Left colon (tissue), 2 donors: ENCODE data around the gene TMA7. TPM values are rescaled to one million over a fixed set of nuclear protein-coding genes. Genes with fewer than 3 reads are reported as not detected.

Experiments used
- ATAC-seq: fragments of 200-7000 bp; cut with Tn5 transposase; one replicate; pipeline ENCODE4 v1.9.1; 2020; ENCODE audit warnings: mild to moderate bottlenecking, moderate library complexity
- DNase-seq, 2 donors: peaks; one replicate each; pipeline ENCODE4 v3.0.0-alpha.2; 2020
- intact Hi-C, 2 donors: fragments of 100-400 bp; cut with DNase I in 1 of 2; cut with micrococcal nuclease in 1 of 2; formaldehyde crosslinking; loops; one replicate each; pipeline versions ENCODE4 v1.11.2 to v1.14.0; 2022; cut with DNase I, micrococcal nuclease
- total RNA-seq, 2 donors: library from RNA; stranded (reverse); fragmentation: NEBNext Ultra II Directional; extraction: Animal tissue kit (Norgen Biotek cat#: 25700); gene quantifications; one replicate each; pipeline ENCODE4 v1.2.1, GENCODE V29; 2021
- donor health status: DM: no; HTN: no; CAD: no.
- donor health status: DM: yes; HTN: yes; CAD: no.

TMA7 gene
- total RNA-seq, 2 donors from 2014 or later: 165 to 192 TPM

GRCh38 chr3:48431224-48432029 lies 8.6 kb upstream of the TMA7 start:
- ATAC-seq (no peak), DNase-seq (no peak)
- intact Hi-C loops: no loop called here

- DNase-seq (no peak), ATAC-seq (peak; percentile 17)
- intact Hi-C loops: no loop called here
These were observed 7.4 kb upstream of the TMA7 start for GRCh38 chr3:48432411-48433371.

GRCh38 chr3:48433472-48434118 lies 6.5 kb upstream of the TMA7 start:
- peak; percentile 68 to 86 for DNase-seq
- intact Hi-C loops: no loop called here

GRCh38 chr3:48434591-48435222 lies 5.3 kb upstream of the TMA7 start:
- DNase-seq (peak in 1 of 2 donors; percentile 61), ATAC-seq (peak; percentile 13)
- intact Hi-C loops: loop anchor here in 1 of 2 donors (5.0 kb wide), 1 partner anchor 32 kb away; no protein-coding TSS in a partner anchor

More at GRCh38 chr3:48433472-48434118, 6.5 kb upstream of the TMA7 start:
- ATAC-seq: peak; percentile 70

- intact Hi-C loops: loop anchor here in 1 of 2 donors (5.0 kb wide), 1 partner anchor 33 kb away; no protein-coding TSS in a partner anchor
- DNase-seq (no peak), ATAC-seq (no peak)
These were observed 4.8 kb upstream of the TMA7 start for GRCh38 chr3:48435223-48435595.

- intact Hi-C loops: loop anchor here in 1 of 2 donors (5.0 kb wide), 1 partner anchor 34 kb away; no protein-coding TSS in a partner anchor
- ATAC-seq (peak; percentile 35), DNase-seq (peak; percentile 79 to 92)
These were observed 4.1 kb upstream of the TMA7 start for GRCh38 chr3:48435774-48436476.

- ATAC-seq (no peak), DNase-seq (no peak)
- intact Hi-C loops: loop anchor here in 1 of 2 donors (5.0 kb wide), 1 partner anchor 34 kb away; no protein-coding TSS in a partner anchor
These were observed 3.6 kb upstream of the TMA7 start for GRCh38 chr3:48436477-48436787.

- intact Hi-C loops: loop anchor here in 1 of 2 donors (5.0 kb wide), 1 partner anchor 35 kb away; no protein-coding TSS in a partner anchor
- ATAC-seq (no peak), DNase-seq (no peak)
These were observed 3.2 kb upstream of the TMA7 start for GRCh38 chr3:48436855-48437254.

GRCh38 chr3:48437812-48438211 lies 2.2 kb upstream of the TMA7 start:
- intact Hi-C loops: loop anchor here in 1 of 2 donors (5.0 kb wide), 1 partner anchor 36 kb away; no protein-coding TSS in a partner anchor
- DNase-seq: no peak
- no peak for ATAC-seq

GRCh38 chr3:48440590-48440958 lies 517 bp downstream of the TMA7 start:
- DNase-seq: no peak
- peak; percentile 28 for ATAC-seq
- intact Hi-C loops: no loop called here

- intact Hi-C loops: no loop called here
- no peak for DNase-seq
- ATAC-seq: no peak
These were observed 1.9 kb downstream of the TMA7 start for GRCh38 chr3:48441940-48442339.

- DNase-seq: no peak
These were observed 5.3 kb downstream of the TMA7 start for GRCh38 chr3:48445277-48445882.

GRCh38 chr3:48446043-48446424 lies 6.0 kb downstream of the TMA7 start:
- intact Hi-C loops: no loop called here
- DNase-seq: no peak
- ATAC-seq: peak; percentile 13

More at GRCh38 chr3:48445277-48445882, 5.3 kb downstream of the TMA7 start:
- intact Hi-C loops: no loop called here
- ATAC-seq: no peak

GRCh38 chr3:48446425-48447193 lies 6.6 kb downstream of the TMA7 start, which contains the start of gene ATRIP:
ATRIP (plus strand) TSS chr3:48446737; CDS start chr3:48446846, 109 bp downstream.
- ATAC-seq: peak; percentile 98
- intact Hi-C loops: no loop called here
- peak; percentile 90 to 94 for DNase-seq

- ATAC-seq: no peak
These were observed 11.2 kb downstream of the TMA7 start for GRCh38 chr3:48451270-48451669.

GRCh38 chr3:48456456-48456855 lies 16.4 kb downstream of the TMA7 start:
- intact Hi-C loops: no loop called here
- no peak for ATAC-seq
- DNase-seq: no peak

More at GRCh38 chr3:48451270-48451669, 11.2 kb downstream of the TMA7 start:
- intact Hi-C loops: no loop called here
- no peak for DNase-seq

- ATAC-seq (no peak), DNase-seq (no peak)
- intact Hi-C loops: no loop called here
These were observed 19.3 kb downstream of the TMA7 start for GRCh38 chr3:48459331-48459730.
